A673 (cell line): Measurements from ENCODE around the gene SCD5.

Experiments
- CTCF ChIP-seq: fragments of 300-800, 200-600 bp; sonication (generic); conservative IDR thresholded peaks from 2 replicates; pipeline ENCODE4 v1.5.1; 2017; ENCODE audit warnings: low read depth, mild to moderate bottlenecking, antibody characterized with exemption, low read length, moderate library complexity, mixed read lengths
- EZH2 ChIP-seq: fragments of 200-600 bp; sonication (generic); IDR thresholded peaks from 2 replicates; pipeline ENCODE4 v1.6.1; 2017; ENCODE audit warnings: borderline replicate concordance, low read depth, mild to moderate bottlenecking, mixed read lengths, antibody characterized with exemption, low read length; ENCODE audit not compliant: poor library complexity, severe bottlenecking

DNA sequence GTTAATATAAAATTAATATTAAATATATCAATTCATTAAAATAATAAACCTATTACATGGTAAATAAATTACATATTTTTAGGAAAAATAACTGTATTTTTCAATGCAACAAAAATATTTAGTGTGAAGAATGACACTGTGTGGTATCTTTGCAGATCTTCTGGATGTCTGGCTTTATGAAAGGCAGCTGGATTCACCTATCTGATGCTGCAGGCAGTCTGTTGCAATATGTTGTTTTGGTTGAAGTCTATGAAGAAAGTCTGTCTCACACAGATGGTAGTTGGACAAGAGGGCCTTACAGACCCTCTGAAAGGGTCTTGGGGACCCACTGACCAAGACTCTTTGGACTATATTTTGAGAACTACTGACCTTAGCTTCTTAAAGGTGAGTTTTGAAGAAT is 147.7 kb downstream of the SCD5 start:
- TF ChIP-seq CTCF = no peak
- TF ChIP-seq EZH2 = no peak
